HFFc6 (cell line): ENCODE measurements around the gene SYMPK. TPM values are rescaled to one million over a fixed set of nuclear protein-coding genes. Genes with fewer than 3 reads are reported as not detected.

ENCODE experiments used
- DNase-seq: peaks from one replicate; pipeline ENCODE4 v3.0.0-alpha.2; 2018
- H3K27ac Mint-ChIP-seq: 2 replicates; pipeline ENCODE4 v1.8.0; 2020; ENCODE audit warnings: mild to moderate bottlenecking, mixed read lengths
- H3K27me3 Mint-ChIP-seq: 2 replicates; pipeline ENCODE4 v1.8.0; 2021; ENCODE audit warnings: mild to moderate bottlenecking, moderate library complexity, mixed read lengths; ENCODE audit not compliant: insufficient read depth
- H3K36me3 Mint-ChIP-seq: 2 replicates; pipeline ENCODE4 v1.8.0; 2021; ENCODE audit warnings: low read depth, mixed read lengths
- H3K4me1 Mint-ChIP-seq: 2 replicates; pipeline ENCODE4 v1.8.0; 2020; ENCODE audit warnings: low read depth, mixed read lengths
- H3K4me3 Mint-ChIP-seq: 2 replicates; pipeline ENCODE4 v1.8.0; 2020; ENCODE audit warnings: mild to moderate bottlenecking, moderate library complexity, mixed read lengths
- H3K9me3 Mint-ChIP-seq: 2 replicates; pipeline ENCODE4 v1.8.0; 2020; ENCODE audit warnings: mild to moderate bottlenecking, mixed read lengths
- CTCF ChIP-seq: fragments of 200-600 bp; sonication (generic); IDR thresholded peaks from 2 replicates; pipeline ENCODE4 v1.5.0; 2021; ENCODE audit warnings: antibody characterized with exemption, mild to moderate bottlenecking
- total RNA-seq, 6 experiments: library from RNA; stranded (reverse); fragmentation: NEBNext Ultra II Directional; extraction: Animal tissue kit (Norgen Biotek cat#: 25700); gene quantifications; 2 replicates in 1 of 6; 3 replicates in 5 of 6; pipeline ENCODE4 v1.2.3, GENCODE V29; 2021

Gene SYMPK
- total RNA-seq, 6 experiments from 2014 or later, result 59.6 to 74.8 (median 66.0) TPM

GRCh38 chr19:45817725-45818301 is 45.1 kb downstream of the SYMPK start:
- Mint-ChIP-seq H3K4me3 (no peak overlapping the region), H3K9me3 (no peaks in the 10 kb centered on the region), H3K36me3 (peaks cover 6% of the 10 kb centered on the region; the same call in 1 of the 2 replicates), H3K4me1 (peaks cover 8% of the 10 kb centered on the region; the same call in 1 of the 2 replicates), H3K27ac (peak overlapping the region; percentile 38; the same call in 1 of the 2 replicates), H3K27me3 (peaks cover 2% of the 10 kb centered on the region; the same call in 1 of the 2 replicates)
- no peak for TF ChIP-seq CTCF
- no peak for DNase-seq

GRCh38 chr19:45817010-45817724 is 45.8 kb downstream of the SYMPK start:
- peak; percentile 99 for TF ChIP-seq CTCF
- H3K27ac Mint-ChIP-seq, result peak overlapping the region; percentile 38; the same call in 1 of the 2 replicates
- H3K4me3 Mint-ChIP-seq, result no peak overlapping the region
- peaks cover 2% of the 10 kb centered on the region for H3K27me3 Mint-ChIP-seq
- H3K4me1 Mint-ChIP-seq, result peaks cover 8% of the 10 kb centered on the region; the same call in 1 of the 2 replicates
- DNase-seq, result peak; percentile 91
- no peaks in the 10 kb centered on the region for H3K9me3 Mint-ChIP-seq
- peaks cover 6% of the 10 kb centered on the region; the same call in 1 of the 2 replicates for H3K36me3 Mint-ChIP-seq

GRCh38 chr19:45816236-45817009 is 46.5 kb downstream of the SYMPK start:
- DNase-seq, result no peak
- Mint-ChIP-seq H3K9me3 (no peaks in the 10 kb centered on the region), H3K36me3 (peaks cover 6% of the 10 kb centered on the region; the same call in 1 of the 2 replicates), H3K4me3 (no peak overlapping the region), H3K27ac (no peak overlapping the region), H3K27me3 (peaks cover 2% of the 10 kb centered on the region), H3K4me1 (peaks cover 8% of the 10 kb centered on the region; the same call in 1 of the 2 replicates)
- no peak for TF ChIP-seq CTCF

GRCh38 chr19:45815481-45816216 is 47.3 kb downstream of the SYMPK start:
- H3K4me1 Mint-ChIP-seq, result peaks cover 9% of the 10 kb centered on the region
- peaks cover 6% of the 10 kb centered on the region; the same call in 1 of the 2 replicates for H3K36me3 Mint-ChIP-seq
- H3K27me3 Mint-ChIP-seq, result peaks cover 3% of the 10 kb centered on the region
- no peak overlapping the region for H3K4me3 Mint-ChIP-seq
- H3K9me3 Mint-ChIP-seq, result no peaks in the 10 kb centered on the region
- DNase-seq, result no peak
- no peak for TF ChIP-seq CTCF
- no peak overlapping the region for H3K27ac Mint-ChIP-seq

- Mint-ChIP-seq H3K27ac (no peak within 1 kb of the TSS), H3K27me3 (peaks cover 6% of the 10 kb centered on the region), H3K4me3 (no peak within 1 kb of the TSS), H3K9me3 (no peaks in the 10 kb centered on the region), H3K36me3 (peaks cover 6% of the 10 kb centered on the region; the same call in 1 of the 2 replicates), H3K4me1 (peaks cover 16% of the 10 kb centered on the region)
- TF ChIP-seq CTCF, result no peak
- DNase-seq, result no peak
Measured at GRCh38 chr19:45814851-45815480, 48.0 kb downstream of the SYMPK start, which contains the start of gene RSPH6A. TSS of gene RSPH6A (minus strand) at chr19:45815308. CDS start at chr19:45815176, 132 bp downstream.
